OCI-LY3 (cell line): ENCODE measurements around the gene GSE1.

Experiments
- H2AFZ ChIP-seq: fragments of 200-600, 300-600 bp; shearing (Covaris generic); 2 replicates; pipeline ENCODE4 v1.6.0; 2014; ENCODE audit warnings: antibody characterized with exemption, low read depth, low read length
- H3K27ac ChIP-seq: fragments of 200-600, 300-600 bp; sonication (generic); 2 replicates; pipeline ENCODE4 v1.5.1; 2014; ENCODE audit warnings: mild to moderate bottlenecking, low read length, moderate library complexity, mixed read lengths
- H3K27me3 ChIP-seq: fragments of 200-600, 300-600 bp; sonication (generic); 2 replicates; pipeline ENCODE4 v1.6.1; 2014; ENCODE audit warnings: low read depth, low read length, mixed read lengths
- H3K36me3 ChIP-seq: fragments of 200-600, 300-600 bp; sonication (generic); replicated peaks from 2 replicates; pipeline ENCODE3; 2014; ENCODE audit warnings: low read depth, low read length, mixed read lengths
- H3K4me1 ChIP-seq: fragments of 300-600, 200-600 bp; sonication (generic); 2 replicates; pipeline ENCODE4 v1.6.1; 2014; ENCODE audit warnings: low read length, mixed read lengths
- H3K4me2 ChIP-seq: fragments of 200-600, 300-600 bp; sonication (generic); 2 replicates; pipeline ENCODE4 v1.6.1; 2014; ENCODE audit warnings: low read length, mixed read lengths
- H3K4me3 ChIP-seq: fragments of 300-600, 200-600 bp; sonication (generic); 2 replicates; pipeline ENCODE4 v1.5.1; 2014; ENCODE audit warnings: antibody characterized with exemption, mild to moderate bottlenecking, low read length, moderate library complexity
- H3K79me2 ChIP-seq: fragments of 300-600, 200-600 bp; shearing (Covaris generic); 2 replicates; pipeline ENCODE4 v1.6.1; 2014; ENCODE audit warnings: mild to moderate bottlenecking, low read length, mixed read lengths
- H3K9ac ChIP-seq: fragments of 300-600, 200-600 bp; shearing (Covaris generic); 2 replicates; pipeline ENCODE4 v1.6.0; 2014; ENCODE audit warnings: mild to moderate bottlenecking, low read length, moderate library complexity
- H3K9me3 ChIP-seq: fragments of 200-600, 300-600 bp; shearing (Covaris generic); 2 replicates; pipeline ENCODE4 v1.6.1; 2014; ENCODE audit warnings: low read length, mixed read lengths; ENCODE audit not compliant: insufficient read depth
- H4K20me1 ChIP-seq: fragments of 200-600, 300-600 bp; sonication (generic); 2 replicates; pipeline ENCODE4 v1.6.1; 2016; ENCODE audit warnings: low read length, mixed read lengths; ENCODE audit not compliant: insufficient read depth
- CTCF ChIP-seq: fragments of 200-600, 300-600 bp; sonication (generic); IDR thresholded peaks from 2 replicates; pipeline ENCODE4 v1.5.1; 2014; ENCODE audit warnings: antibody characterized with exemption, low read length, low read depth
- EZH2phosphoT487 ChIP-seq: fragments of 200-600 bp; shearing (Covaris generic); IDR thresholded peaks from 2 replicates; pipeline ENCODE4 v1.6.1; 2018; ENCODE audit warnings: antibody characterized with exemption, mixed run types, low read depth

The GSE1 gene

DNA sequence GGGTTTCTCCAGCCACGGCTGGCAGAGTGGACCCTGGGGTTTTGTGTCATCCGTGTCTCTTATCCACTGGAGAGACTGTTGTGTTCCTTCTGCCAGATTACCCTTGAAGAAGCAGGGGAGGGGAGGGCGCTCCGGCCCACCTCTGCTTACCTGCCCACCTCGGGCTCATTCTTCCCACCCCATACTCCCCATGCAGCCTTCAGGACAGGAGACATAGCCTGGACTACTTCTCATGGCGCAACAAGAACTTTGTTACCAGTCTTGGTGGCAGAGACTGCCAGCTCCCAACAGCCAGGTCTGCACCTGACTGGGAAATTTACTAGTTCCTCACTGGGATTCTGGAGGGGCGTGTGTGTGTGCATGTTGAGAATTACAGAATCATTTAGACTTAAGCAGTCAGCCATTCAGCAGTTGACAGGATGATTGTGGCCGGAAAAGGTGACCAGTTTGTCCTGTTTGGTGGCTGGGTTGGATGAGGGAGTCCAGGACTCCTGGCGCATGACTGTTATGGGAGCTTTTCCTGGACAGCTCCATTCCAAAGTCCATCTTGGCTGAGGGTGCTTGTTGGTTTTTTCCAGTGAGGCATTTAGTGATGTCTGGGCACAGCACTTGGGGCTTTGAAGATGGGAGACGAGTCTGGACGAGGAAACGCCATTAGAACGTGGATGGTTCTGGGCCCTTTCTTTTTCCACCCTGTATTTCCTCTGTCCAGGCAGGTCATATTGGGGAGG, 8.7 kb downstream of the GSE1 start:
- no peak overlapping the region for H2AFZ ChIP-seq
- H3K27me3 ChIP-seq = no peaks in the 10 kb centered on the region
- no peak overlapping the region for H3K4me3 ChIP-seq
- no peaks in the 10 kb centered on the region for H3K9me3 ChIP-seq
- no peak overlapping the region for H3K27ac ChIP-seq
- H3K79me2 ChIP-seq = peaks cover 69% of the 10 kb centered on the region
- TF ChIP-seq EZH2phosphoT487 = no peak
- TF ChIP-seq CTCF = no peak
- no peak overlapping the region for H3K9ac ChIP-seq
- H3K36me3 ChIP-seq = no peaks in the 10 kb centered on the region
- peaks cover 99% of the 10 kb centered on the region for H4K20me1 ChIP-seq
- H3K4me1 ChIP-seq = peaks cover 10% of the 10 kb centered on the region
- H3K4me2 ChIP-seq = no peak overlapping the region

- Histone ChIP-seq H3K4me2 (no peak overlapping the region), H4K20me1 (peaks cover 97% of the 10 kb centered on the region), H3K4me1 (peaks cover 2% of the 10 kb centered on the region; the same call in 1 of the 2 replicates), H3K79me2 (peaks cover 70% of the 10 kb centered on the region), H3K27me3 (no peaks in the 10 kb centered on the region), H2AFZ (no peak overlapping the region), H3K9ac (no peak overlapping the region), H3K27ac (no peak overlapping the region), H3K4me3 (no peak overlapping the region), H3K9me3 (no peaks in the 10 kb centered on the region), H3K36me3 (no peaks in the 10 kb centered on the region)
- TF ChIP-seq EZH2phosphoT487 = no peak
- TF ChIP-seq CTCF = no peak
These were observed 9.6 kb downstream of the GSE1 start for GRCh38 chr16:85622683-85623082.

DNA sequence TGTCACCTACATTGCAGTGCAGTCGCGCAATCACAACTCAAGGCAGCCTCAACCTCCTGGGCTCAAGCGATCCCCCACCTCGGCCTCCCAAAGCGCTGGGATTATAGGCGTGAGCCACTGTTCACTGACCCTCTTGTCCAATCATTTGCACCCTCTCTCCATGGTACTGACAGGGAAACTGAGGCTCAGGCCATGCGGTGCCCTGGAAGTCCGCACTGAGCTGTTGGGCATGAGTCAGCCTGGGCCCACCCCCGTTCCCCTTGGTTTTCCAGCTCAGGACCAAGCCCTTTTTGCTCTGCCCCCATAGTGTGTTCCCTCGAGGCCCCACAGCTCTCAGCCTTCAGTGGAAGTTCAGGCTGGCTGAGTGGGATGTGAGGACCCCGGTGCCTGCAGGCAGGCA, 10.1 kb downstream of the GSE1 start:
- no peaks in the 10 kb centered on the region for H3K36me3 ChIP-seq
- H3K4me3 ChIP-seq = no peak overlapping the region
- no peak overlapping the region for H3K9ac ChIP-seq
- H2AFZ ChIP-seq = no peak overlapping the region
- no peak for TF ChIP-seq EZH2phosphoT487
- no peak for TF ChIP-seq CTCF
- H3K79me2 ChIP-seq = peaks cover 72% of the 10 kb centered on the region
- H4K20me1 ChIP-seq = peaks cover 97% of the 10 kb centered on the region
- no peak overlapping the region for H3K27ac ChIP-seq
- H3K4me2 ChIP-seq = no peak overlapping the region
- H3K27me3 ChIP-seq = no peaks in the 10 kb centered on the region
- no peaks in the 10 kb centered on the region for H3K9me3 ChIP-seq
- no peaks in the 10 kb centered on the region for H3K4me1 ChIP-seq

- no peaks in the 10 kb centered on the region for H3K4me1 ChIP-seq
- TF ChIP-seq CTCF (no peak), EZH2phosphoT487 (no peak)
- H3K9me3 ChIP-seq = no peaks in the 10 kb centered on the region
- H4K20me1 ChIP-seq = peaks cover 96% of the 10 kb centered on the region
- peaks cover 71% of the 10 kb centered on the region for H3K79me2 ChIP-seq
- H3K4me3 ChIP-seq = no peak overlapping the region
- no peak overlapping the region for H3K9ac ChIP-seq
- H2AFZ ChIP-seq = no peak overlapping the region
- no peaks in the 10 kb centered on the region for H3K27me3 ChIP-seq
- no peak overlapping the region for H3K4me2 ChIP-seq
- H3K27ac ChIP-seq = no peak overlapping the region
- H3K36me3 ChIP-seq = peaks cover 4% of the 10 kb centered on the region
These were observed 11.0 kb downstream of the GSE1 start for GRCh38 chr16:85623997-85624601.
